Measurements from ENCODE around the gene IPO11.

IPO11 gene

DNA sequence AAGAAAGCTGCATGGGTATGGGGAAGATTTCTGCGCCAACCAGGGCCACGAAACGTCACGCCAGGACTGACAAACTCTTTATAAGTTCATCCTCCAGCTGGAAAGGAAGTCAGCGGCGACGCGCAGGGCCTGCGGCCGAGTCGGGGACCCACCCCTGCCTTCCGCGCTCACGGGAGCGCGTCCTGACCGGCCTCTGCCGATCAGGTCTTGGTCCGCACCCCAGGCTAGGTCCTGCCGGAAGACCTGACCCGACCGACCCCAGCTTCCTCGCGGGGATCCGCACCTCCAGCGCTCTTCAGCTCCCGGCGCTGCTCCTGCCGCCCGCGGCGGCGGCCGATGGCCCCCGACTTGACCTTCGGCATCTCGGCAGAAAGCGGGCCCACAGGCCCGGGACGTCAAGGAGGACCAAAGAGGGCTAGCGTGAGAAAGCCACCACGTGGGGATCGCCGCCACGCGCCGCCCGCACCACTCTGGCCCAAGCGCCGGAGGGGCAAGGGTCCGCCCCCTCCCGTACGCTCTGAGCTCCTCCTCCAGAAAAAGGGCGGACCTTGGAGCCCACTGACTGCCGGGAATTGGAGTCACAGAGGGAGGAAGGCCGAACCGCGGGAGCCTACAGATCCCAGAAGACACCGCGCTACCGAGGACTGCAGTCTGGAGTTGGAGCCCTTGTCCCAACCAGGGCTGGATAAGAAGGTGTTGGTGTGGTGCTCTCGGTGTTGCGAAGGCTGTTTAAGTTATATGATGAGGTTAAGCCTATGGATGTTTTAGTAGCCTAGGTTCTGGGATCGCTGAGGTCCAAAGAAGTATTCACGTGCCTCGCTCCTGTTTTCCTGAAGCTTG, 8.9 kb upstream of the IPO11 start, which contains the start of gene DIMT1:
Gene DIMT1 (minus strand): TSS at position 495 of the 840 bp plus-strand sequence. CDS start 133 bp downstream, at position 362.
- Histone ChIP-seq H3K27me3 (ENCODE audit: insufficient read depth, low read depth) (no peaks in the 10 kb centered on the region), H3K27ac (peak within 1 kb of the TSS; percentile 85), H3K79me2 (ENCODE audit: insufficient read depth, low read depth) (peaks cover 20% of the 10 kb centered on the region), H3K36me3 (ENCODE audit: insufficient read depth) (0 out of 2 replicates have a peak, but pooled peaks cover 7% of the 10 kb centered on the region), H2AFZ (ENCODE audit: low read depth) (peak within 1 kb of the TSS; percentile 74), H3K4me2 (peak within 1 kb of the TSS; percentile 70), H3K4me1 (ENCODE audit: low read depth, poor library complexity, severe bottlenecking) (peaks cover 18% of the 10 kb centered on the region), H3K4me3 (IDR thresholded peaks at IDR 0.05; ENCODE audit: insufficient read depth, low read depth, low read length) (no peak within 1 kb of the TSS), H4K20me1 (ENCODE audit: insufficient read depth) (no peaks in the 10 kb centered on the region), H3K9ac (peak within 1 kb of the TSS; percentile 94)
- TF ChIP-seq CTCF (conservative IDR thresholded peaks at IDR 0.05; ENCODE audit: low read depth, low read length) = no peak

- peaks cover 61% of the 10 kb centered on the region for H3K79me2 ChIP-seq (ENCODE audit: insufficient read depth, low read depth)
- peak overlapping the region; percentile 90; the same call in 1 of the 2 replicates for H3K9ac ChIP-seq
- no peaks in the 10 kb centered on the region for H3K36me3 ChIP-seq (ENCODE audit: insufficient read depth)
- peaks cover 21% of the 10 kb centered on the region for H3K4me1 ChIP-seq (ENCODE audit: low read depth, poor library complexity, severe bottlenecking)
- 0 out of 2 replicates have a peak overlapping the region, but pooled peaks have one; percentile 71 for H3K27ac ChIP-seq
- peak overlapping the region; percentile 89 for H3K4me2 ChIP-seq
- no peaks in the 10 kb centered on the region for H3K27me3 ChIP-seq (ENCODE audit: insufficient read depth, low read depth)
- H3K4me3 ChIP-seq (IDR thresholded peaks at IDR 0.05; ENCODE audit: insufficient read depth, low read depth, low read length) = no peak overlapping the region
- H4K20me1 ChIP-seq (ENCODE audit: insufficient read depth) = no peaks in the 10 kb centered on the region; the same call in 1 of the 2 replicates
- no peak overlapping the region for H2AFZ ChIP-seq (ENCODE audit: low read depth)
- no peak for TF ChIP-seq CTCF (conservative IDR thresholded peaks at IDR 0.05; ENCODE audit: low read depth, low read length)
These were observed 1.1 kb downstream of the IPO11 start for GRCh38 chr5:62413711-62414110.

GRCh38 chr5:62418462-62419076, 6.0 kb downstream of the IPO11 start:
- H3K4me3 ChIP-seq (IDR thresholded peaks at IDR 0.05; ENCODE audit: insufficient read depth, low read depth, low read length) = no peak overlapping the region
- H3K36me3 ChIP-seq (ENCODE audit: insufficient read depth) = no peaks in the 10 kb centered on the region
- H2AFZ ChIP-seq (ENCODE audit: low read depth) = no peak overlapping the region
- no peak for TF ChIP-seq CTCF (conservative IDR thresholded peaks at IDR 0.05; ENCODE audit: low read depth, low read length)
- H3K9ac ChIP-seq = no peak overlapping the region
- peaks cover 15% of the 10 kb centered on the region for H3K4me1 ChIP-seq (ENCODE audit: low read depth, poor library complexity, severe bottlenecking)
- no peaks in the 10 kb centered on the region for H3K27me3 ChIP-seq (ENCODE audit: insufficient read depth, low read depth)
- H3K79me2 ChIP-seq (ENCODE audit: insufficient read depth, low read depth) = peaks cover 99% of the 10 kb centered on the region
- no peak overlapping the region for H3K27ac ChIP-seq
- H4K20me1 ChIP-seq (ENCODE audit: insufficient read depth) = no peaks in the 10 kb centered on the region; the same call in 1 of the 2 replicates
- no peak overlapping the region for H3K4me2 ChIP-seq

DNA sequence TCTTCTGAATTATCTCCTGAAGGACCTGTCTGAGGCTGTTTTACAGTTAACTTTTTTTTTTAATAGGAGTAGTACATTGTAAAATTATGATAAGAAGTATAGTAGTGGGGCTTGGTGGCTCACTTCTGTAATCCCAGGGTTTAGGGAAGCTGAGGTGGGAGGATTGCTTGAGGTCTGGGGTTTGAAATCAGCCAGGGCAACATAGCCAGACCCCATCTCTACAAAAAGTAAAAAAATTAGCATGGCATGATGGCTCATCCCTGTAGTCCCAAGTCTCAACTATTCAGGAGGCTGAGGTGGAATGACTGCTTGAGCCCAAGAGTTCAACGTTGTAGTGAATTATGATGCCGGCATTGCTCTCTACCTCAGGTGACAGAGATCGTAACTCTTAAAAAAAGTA, 7.0 kb downstream of the IPO11 start:
- H3K79me2 ChIP-seq (ENCODE audit: insufficient read depth, low read depth) = peaks cover 99% of the 10 kb centered on the region
- no peak overlapping the region for H3K4me3 ChIP-seq (IDR thresholded peaks at IDR 0.05; ENCODE audit: insufficient read depth, low read depth, low read length)
- H3K9ac ChIP-seq = no peak overlapping the region
- no peak overlapping the region for H3K4me2 ChIP-seq
- no peak overlapping the region for H3K27ac ChIP-seq
- no peak overlapping the region for H2AFZ ChIP-seq (ENCODE audit: low read depth)
- peaks cover 5% of the 10 kb centered on the region for H3K4me1 ChIP-seq (ENCODE audit: low read depth, poor library complexity, severe bottlenecking)
- no peaks in the 10 kb centered on the region for H3K36me3 ChIP-seq (ENCODE audit: insufficient read depth)
- no peaks in the 10 kb centered on the region for H3K27me3 ChIP-seq (ENCODE audit: insufficient read depth, low read depth)
- no peaks in the 10 kb centered on the region; the same call in 1 of the 2 replicates for H4K20me1 ChIP-seq (ENCODE audit: insufficient read depth)
- TF ChIP-seq CTCF (conservative IDR thresholded peaks at IDR 0.05; ENCODE audit: low read depth, low read length) = no peak
